Measurements from ENCODE around the gene LMNB1. TPM values are rescaled to one million over a fixed set of nuclear protein-coding genes. Genes with fewer than 3 reads are reported as not detected.

The LMNB1 gene
- total RNA-seq, 2 experiments from 2014 or later = 173 to 280 TPM

DNA sequence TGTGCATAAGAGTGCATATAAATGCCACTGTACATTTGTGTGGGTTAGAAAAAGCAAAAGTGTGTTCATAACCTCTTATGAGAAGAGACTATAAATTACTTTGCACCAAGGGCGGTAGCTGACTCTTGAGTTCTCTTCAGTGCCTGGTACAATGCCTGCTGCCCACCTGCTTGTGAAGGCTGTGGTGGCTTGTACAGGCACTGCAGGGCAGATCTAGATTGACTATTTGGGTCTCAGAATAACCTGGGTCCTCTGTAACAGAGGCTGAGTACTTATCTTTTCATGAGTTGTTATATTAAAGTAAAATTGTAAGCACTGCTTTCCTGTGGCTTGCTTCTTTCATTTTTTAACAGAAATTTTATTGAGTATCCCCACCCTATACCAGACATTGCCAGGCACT lies 22.8 kb downstream of the LMNB1 start:
- CTCF ChIA-PET (ENCODE audit: unreplicated experiment) = no interaction called here
- no peaks in the 10 kb centered on the region for H3K9me3 ChIP-seq (ENCODE audit: low read length)
- H3K4me2 ChIP-seq (ENCODE audit: low read length) = peak overlapping the region; percentile 31; the same call in 1 of the 2 replicates
- POLR2A ChIA-PET = interaction anchor here (0.5 to 1.1 kb wide), 3 partner anchors 11 to 147 kb away, joined by 3 to 4 read pairs (median 3); no protein-coding TSS in a partner anchor
- H3K9me2 ChIP-seq (ENCODE audit: insufficient read depth, low read length) = no peaks in the 10 kb centered on the region
- H4K20me1 ChIP-seq (ENCODE audit: insufficient read depth, low read length) = peaks cover 49% of the 10 kb centered on the region
- no peak for DNase-seq (ENCODE audit: low spot score)
- H3K4me3 ChIP-seq (ENCODE audit: low read depth, low read length, poor library complexity, severe bottlenecking) = no peak overlapping the region
- no peak overlapping the region for H2AFZ ChIP-seq (ENCODE audit: low read length)
- peaks cover 98% of the 10 kb centered on the region for H3K79me2 ChIP-seq (ENCODE audit: insufficient read depth, low read depth, low read length)
- intact Hi-C loops (cut with micrococcal nuclease; ENCODE audit: unreplicated experiment) = no loop called here
- BruUV-seq (replicated peaks) = no TSS peak
- H3K27ac ChIP-seq (ENCODE audit: low read depth, low read length, poor library complexity, severe bottlenecking) = no peak overlapping the region
- no peak for TF ChIP-seq EZH2phosphoT487 (IDR thresholded peaks at IDR 0.05; ENCODE audit: borderline replicate concordance, low read depth, low read length)
- TF ChIP-seq, protein P1, sequence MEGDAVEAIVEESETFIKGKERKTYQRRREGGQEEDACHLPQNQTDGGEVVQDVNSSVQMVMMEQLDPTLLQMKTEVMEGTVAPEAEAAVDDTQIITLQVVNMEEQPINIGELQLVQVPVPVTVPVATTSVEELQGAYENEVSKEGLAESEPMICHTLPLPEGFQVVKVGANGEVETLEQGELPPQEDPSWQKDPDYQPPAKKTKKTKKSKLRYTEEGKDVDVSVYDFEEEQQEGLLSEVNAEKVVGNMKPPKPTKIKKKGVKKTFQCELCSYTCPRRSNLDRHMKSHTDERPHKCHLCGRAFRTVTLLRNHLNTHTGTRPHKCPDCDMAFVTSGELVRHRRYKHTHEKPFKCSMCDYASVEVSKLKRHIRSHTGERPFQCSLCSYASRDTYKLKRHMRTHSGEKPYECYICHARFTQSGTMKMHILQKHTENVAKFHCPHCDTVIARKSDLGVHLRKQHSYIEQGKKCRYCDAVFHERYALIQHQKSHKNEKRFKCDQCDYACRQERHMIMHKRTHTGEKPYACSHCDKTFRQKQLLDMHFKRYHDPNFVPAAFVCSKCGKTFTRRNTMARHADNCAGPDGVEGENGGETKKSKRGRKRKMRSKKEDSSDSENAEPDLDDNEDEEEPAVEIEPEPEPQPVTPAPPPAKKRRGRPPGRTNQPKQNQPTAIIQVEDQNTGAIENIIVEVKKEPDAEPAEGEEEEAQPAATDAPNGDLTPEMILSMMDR (conservative IDR thresholded peaks at IDR 0.05; ENCODE audit: low read length) = no peak
- peaks cover 52% of the 10 kb centered on the region for H3K4me1 ChIP-seq (ENCODE audit: insufficient read depth, low read length, poor library complexity, severe bottlenecking)
- peaks cover 77% of the 10 kb centered on the region for H3K36me3 ChIP-seq (ENCODE audit: insufficient read depth, low read length)

DNA sequence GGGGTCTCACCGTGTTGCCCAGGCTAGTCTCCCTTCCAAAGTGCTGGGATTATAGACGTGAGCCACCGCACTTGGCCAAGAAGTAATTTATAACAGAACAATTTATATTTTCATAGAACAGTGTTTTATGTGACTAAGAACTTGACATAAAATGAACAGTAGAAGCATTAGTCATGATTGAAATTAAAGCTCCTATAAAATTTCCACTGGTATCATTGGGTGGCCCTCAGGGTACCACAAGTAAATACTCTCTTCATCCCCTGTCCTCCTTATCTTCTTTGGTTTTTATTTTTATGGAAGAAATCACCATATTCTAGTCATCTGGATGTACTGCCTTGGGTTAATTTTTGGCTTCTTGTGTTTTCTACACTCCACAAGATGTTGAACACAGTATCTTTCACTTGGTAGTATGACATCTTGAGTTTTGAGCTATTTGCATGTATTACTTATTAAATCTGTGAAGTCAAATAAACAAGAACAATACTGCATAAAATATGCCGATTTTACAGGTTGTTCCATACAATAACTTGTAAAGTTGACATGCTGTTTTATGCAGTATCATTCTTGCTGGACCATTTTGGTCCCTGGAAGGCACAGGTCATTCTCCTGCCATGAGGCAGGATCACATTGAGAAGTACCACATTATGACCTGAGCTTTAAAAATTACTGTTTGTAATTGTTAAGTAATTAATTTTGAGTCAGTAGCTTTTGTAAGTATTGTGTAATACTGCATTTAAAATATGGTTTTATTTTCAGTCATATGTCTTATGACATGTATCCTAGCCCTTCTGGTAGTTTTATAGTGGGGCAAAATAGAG lies 24.4 kb downstream of the LMNB1 start:
- Histone ChIP-seq H3K9me3 (ENCODE audit: low read length) (no peaks in the 10 kb centered on the region), H3K79me2 (ENCODE audit: insufficient read depth, low read depth, low read length) (peaks cover 98% of the 10 kb centered on the region), H2AFZ (ENCODE audit: low read length) (no peak overlapping the region), H3K4me2 (ENCODE audit: low read length) (peak overlapping the region; percentile 35), H3K4me3 (ENCODE audit: low read depth, low read length, poor library complexity, severe bottlenecking) (no peak overlapping the region), H3K4me1 (ENCODE audit: insufficient read depth, low read length, poor library complexity, severe bottlenecking) (peaks cover 44% of the 10 kb centered on the region), H3K36me3 (ENCODE audit: insufficient read depth, low read length) (peaks cover 80% of the 10 kb centered on the region), H4K20me1 (ENCODE audit: insufficient read depth, low read length) (peaks cover 40% of the 10 kb centered on the region), H3K27ac (ENCODE audit: low read depth, low read length, poor library complexity, severe bottlenecking) (peak overlapping the region; percentile 10), H3K9me2 (ENCODE audit: insufficient read depth, low read length) (no peaks in the 10 kb centered on the region)
- POLR2A ChIA-PET = interaction anchor here (0.6 to 2.2 kb wide), 7 partner anchors 9 to 125 kb away, joined by 3 to 19 read pairs (median 4); partner anchors contain the start of gene LMNB1
- CTCF ChIA-PET (ENCODE audit: unreplicated experiment) = interaction anchor here (1.1 kb wide), 1 partner anchor 24 kb away, joined by 4 read pairs; the partner anchor contains the start of gene LMNB1
- BruUV-seq (replicated peaks) = no TSS peak
- DNase-seq (ENCODE audit: low spot score) = no peak
- no peak for TF ChIP-seq EZH2phosphoT487 (IDR thresholded peaks at IDR 0.05; ENCODE audit: borderline replicate concordance, low read depth, low read length)
- TF ChIP-seq, protein P1 (conservative IDR thresholded peaks at IDR 0.05; ENCODE audit: low read length) = no peak
- intact Hi-C loops (cut with micrococcal nuclease; ENCODE audit: unreplicated experiment) = no loop called here

DNA sequence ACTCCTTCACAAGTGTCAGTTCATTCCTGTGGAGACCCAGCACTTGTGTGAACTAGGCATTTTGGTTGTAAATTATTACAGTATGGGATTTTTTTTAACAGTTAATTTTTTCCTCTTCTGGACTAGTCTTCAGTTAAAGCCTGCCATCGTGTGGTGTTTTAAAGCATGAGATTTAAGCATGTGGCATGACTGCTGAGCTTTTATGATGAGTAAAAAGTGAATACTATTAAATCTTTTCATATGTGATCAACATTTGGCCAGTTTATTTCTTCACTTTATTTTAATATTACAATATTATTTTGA lies 25.0 kb downstream of the LMNB1 start:
- no peak overlapping the region for H3K4me3 ChIP-seq (ENCODE audit: low read depth, low read length, poor library complexity, severe bottlenecking)
- BruUV-seq (replicated peaks) = no TSS peak
- H3K4me1 ChIP-seq (ENCODE audit: insufficient read depth, low read length, poor library complexity, severe bottlenecking) = peaks cover 46% of the 10 kb centered on the region
- peaks cover 37% of the 10 kb centered on the region for H4K20me1 ChIP-seq (ENCODE audit: insufficient read depth, low read length)
- H3K27ac ChIP-seq (ENCODE audit: low read depth, low read length, poor library complexity, severe bottlenecking) = peak overlapping the region; percentile 10
- TF ChIP-seq, protein P1 (conservative IDR thresholded peaks at IDR 0.05; ENCODE audit: low read length) = peak; percentile 77
- no peak for TF ChIP-seq EZH2phosphoT487 (IDR thresholded peaks at IDR 0.05; ENCODE audit: borderline replicate concordance, low read depth, low read length)
- peaks cover 98% of the 10 kb centered on the region for H3K79me2 ChIP-seq (ENCODE audit: insufficient read depth, low read depth, low read length)
- peak; percentile 56 for DNase-seq (ENCODE audit: low spot score)
- H3K9me3 ChIP-seq (ENCODE audit: low read length) = no peaks in the 10 kb centered on the region
- intact Hi-C loops (cut with micrococcal nuclease; ENCODE audit: unreplicated experiment) = loop anchor here (2.0 kb wide), 1 partner anchor 23 kb away; no protein-coding TSS in a partner anchor
- no peak overlapping the region for H2AFZ ChIP-seq (ENCODE audit: low read length)
- peaks cover 82% of the 10 kb centered on the region for H3K36me3 ChIP-seq (ENCODE audit: insufficient read depth, low read length)
- CTCF ChIA-PET (ENCODE audit: unreplicated experiment) = interaction anchor here (1.1 kb wide), 1 partner anchor 24 kb away, joined by 4 read pairs; the partner anchor contains the start of gene LMNB1
- POLR2A ChIA-PET = interaction anchor here (0.7 to 2.2 kb wide), 5 partner anchors 8 to 126 kb away, joined by 3 to 19 read pairs (median 3); partner anchors contain the start of gene LMNB1
- peak overlapping the region; percentile 35 for H3K4me2 ChIP-seq (ENCODE audit: low read length)
- no peaks in the 10 kb centered on the region for H3K9me2 ChIP-seq (ENCODE audit: insufficient read depth, low read length)
